GM18508 (cell line): Measurements from ENCODE around the gene DDIT4.
"Not testable (repeated sequence)": the region's sequence is repeated elsewhere in the genome, so short reads cannot be mapped to it uniquely, and the experiment has no call there.

Experiments used
- ATAC-seq: cut with Tn5 transposase; IDR thresholded peaks from one replicate; pipeline ENCODE4 v1.9.1; 2021; ENCODE audit warnings: moderate number of reproducible peaks; ENCODE audit not compliant: insufficient read depth, unreplicated experiment

The DDIT4 gene

DNA sequence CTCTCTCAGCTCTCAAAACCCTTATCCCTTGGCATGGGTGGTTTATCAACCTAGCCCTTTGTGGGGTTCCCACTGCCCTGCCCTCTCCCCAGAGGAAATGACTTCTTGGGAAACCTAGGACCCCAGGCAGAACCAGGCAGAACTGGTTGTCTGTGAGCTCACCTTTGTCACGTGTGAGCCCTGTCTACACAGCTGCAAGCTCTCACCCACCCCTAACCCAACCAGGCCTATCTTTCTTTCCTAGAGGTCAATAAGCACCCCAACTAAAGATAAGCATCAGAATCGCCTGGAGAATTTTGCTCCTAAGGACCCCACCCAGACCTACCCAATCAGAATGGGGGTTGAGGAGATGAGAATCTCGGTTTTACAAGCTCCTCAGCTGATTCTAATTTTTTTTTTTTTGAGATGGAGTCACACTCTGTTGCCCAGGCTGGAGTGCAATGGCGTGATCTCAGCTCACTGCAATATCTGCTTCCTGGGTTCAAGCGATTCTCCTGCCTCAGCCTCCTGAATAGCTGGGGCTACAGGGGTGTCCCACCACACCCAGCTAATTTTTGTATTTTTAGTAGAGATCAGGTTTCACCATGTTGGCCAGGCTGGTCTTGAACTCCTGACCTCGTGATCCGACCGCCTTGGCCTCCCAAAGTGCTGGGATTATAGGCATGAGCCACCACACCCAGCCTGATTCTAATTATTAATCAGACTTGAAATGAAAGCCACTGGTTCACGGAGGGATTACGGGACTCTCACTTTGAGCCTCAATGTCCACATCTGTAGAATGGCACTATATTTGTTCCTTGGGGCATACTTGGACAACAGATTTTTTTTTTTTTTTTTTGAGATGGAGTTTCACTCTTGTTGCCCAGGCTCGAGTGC, 7.5 kb upstream of the DDIT4 start:
- no peak for ATAC-seq

DNA sequence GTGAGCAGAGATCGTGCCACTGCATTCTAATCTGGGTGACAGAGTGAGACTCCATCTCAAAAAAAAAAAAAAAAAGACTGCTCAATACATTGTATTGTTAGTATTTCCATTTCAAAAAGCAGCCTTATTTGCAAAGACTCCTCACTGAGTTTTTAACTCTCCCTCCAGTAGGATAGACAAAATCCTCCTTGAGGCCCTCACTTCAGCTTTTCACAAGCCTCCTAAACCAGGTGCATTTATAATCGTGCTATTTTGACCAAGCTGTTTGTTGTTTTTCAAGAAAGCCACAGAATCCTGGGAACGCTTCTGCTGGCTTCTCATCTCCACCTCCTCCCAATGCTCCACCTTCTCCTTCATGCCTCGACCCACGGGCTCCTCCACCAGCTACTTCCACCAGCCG, 6.3 kb upstream of the DDIT4 start:
- ATAC-seq, result no peak

DNA sequence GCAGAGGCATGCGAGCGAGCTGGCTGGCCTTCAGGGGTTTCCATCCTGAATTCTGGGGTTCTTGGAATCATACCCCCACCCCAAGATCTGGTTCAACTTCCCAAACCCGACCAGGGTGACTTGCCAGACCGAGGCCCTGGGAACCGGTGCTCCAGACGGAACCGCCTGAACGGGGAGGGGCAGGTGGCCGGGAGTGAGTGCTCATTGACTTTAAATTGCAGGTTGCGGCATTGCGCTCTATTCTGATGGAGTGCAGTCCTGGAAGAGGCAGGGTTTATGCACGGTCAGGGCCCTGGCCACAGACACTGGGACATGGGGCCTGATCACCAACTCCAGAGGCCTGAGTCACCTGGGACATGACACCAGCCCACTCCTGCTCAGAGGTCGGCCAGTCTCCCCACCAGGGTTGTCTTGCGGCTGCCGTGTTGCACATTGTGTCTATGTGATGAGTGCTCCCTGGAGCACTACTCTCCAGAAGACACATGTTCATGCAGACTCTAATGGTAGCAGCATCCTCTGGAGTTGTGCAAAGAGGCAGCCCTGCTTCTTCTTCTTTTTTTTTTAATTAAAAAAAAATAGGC, 5.8 kb upstream of the DDIT4 start:
- no peak for ATAC-seq

- ATAC-seq, result not testable (repeated sequence)
Observed at GRCh38 chr10:72268475-72269200, 5.1 kb upstream of the DDIT4 start.

DNA sequence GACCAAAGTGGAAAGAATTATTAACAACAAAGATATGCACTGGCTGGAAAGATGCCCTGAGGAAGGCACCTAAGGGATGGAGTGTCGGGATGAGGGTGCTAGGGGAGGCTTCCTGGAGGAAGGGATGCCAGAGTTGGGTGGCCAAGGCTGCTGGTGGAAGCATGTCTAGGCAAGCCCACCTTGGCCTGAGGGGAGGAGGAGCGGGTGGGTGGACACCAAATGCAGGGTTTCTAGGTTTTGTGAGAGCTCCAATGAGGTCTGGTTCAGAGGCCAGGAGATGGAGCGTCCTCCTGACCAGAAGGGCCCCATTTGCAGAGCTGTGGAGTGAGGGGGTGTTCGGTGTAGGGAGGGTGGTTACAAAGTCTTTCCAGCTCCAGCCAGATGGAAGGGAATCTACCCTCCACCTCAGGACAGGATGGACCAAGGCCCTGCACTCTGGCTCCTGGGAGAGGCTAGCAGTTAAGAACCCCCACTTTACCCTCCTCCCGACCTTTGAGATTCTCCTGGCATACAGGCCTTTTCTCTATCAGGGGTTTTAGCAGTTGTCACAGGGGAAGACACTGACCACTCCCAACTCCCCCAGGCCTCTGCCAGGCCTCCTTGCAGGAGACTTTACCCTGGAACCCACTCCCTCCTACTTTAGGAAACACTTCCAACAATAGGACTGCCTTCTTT, 3.0 kb upstream of the DDIT4 start:
- no peak for ATAC-seq

DNA sequence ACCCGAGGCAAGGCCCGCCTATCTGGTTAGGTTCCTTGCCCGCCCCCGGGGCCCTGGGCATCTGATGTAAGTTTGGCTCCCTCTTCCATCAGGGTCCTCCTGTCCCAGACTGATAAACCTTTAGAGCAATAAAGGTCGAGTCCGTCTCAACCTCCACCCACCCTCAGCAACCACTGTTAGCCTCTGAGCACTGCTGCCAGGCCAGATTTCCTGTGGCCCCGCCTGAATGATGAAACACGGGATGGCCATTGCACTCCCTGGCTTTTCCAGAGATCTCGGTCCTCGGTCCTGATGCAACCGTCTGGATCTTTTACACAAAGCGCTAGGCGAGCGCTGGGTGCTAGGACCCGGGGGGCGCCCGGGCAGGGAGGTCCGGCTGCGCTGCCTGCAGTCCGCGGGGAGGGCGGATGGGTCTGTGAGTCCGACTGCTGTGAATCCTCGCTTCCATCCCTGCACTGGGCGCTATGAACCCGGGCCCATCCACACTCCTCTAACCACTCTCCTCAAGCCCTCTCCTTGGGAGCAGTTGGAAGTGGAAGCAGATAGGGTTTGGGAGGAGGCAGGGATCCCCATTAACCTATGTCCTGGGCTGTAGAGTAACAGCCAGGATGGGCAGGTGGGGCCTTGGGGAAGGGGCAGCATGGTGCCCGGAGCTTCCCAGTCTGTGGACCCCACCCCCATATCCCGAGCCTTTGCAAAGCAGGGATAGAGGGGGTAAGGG, 875 bp upstream of the DDIT4 start:
- ATAC-seq, result no peak

- ATAC-seq, result no peak
Observed at GRCh38 chr10:72274213-72274729, 547 bp downstream of the DDIT4 start.

- ATAC-seq, result no peak
Observed at GRCh38 chr10:72274730-72275350, 1.1 kb downstream of the DDIT4 start.

DNA sequence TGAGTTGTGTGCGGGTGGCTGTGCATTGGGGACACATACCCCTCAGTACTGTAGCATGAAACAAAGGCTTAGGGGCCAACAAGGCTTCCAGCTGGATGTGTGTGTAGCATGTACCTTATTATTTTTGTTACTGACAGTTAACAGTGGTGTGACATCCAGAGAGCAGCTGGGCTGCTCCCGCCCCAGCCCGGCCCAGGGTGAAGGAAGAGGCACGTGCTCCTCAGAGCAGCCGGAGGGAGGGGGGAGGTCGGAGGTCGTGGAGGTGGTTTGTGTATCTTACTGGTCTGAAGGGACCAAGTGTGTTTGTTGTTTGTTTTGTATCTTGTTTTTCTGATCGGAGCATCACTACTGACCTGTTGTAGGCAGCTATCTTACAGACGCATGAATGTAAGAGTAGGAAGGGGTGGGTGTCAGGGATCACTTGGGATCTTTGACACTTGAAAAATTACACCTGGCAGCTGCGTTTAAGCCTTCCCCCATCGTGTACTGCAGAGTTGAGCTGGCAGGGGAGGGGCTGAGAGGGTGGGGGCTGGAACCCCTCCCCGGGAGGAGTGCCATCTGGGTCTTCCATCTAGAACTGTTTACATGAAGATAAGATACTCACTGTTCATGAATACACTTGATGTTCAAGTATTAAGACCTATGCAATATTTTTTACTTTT, 1.8 kb downstream of the DDIT4 start:
- ATAC-seq, result no peak

DNA sequence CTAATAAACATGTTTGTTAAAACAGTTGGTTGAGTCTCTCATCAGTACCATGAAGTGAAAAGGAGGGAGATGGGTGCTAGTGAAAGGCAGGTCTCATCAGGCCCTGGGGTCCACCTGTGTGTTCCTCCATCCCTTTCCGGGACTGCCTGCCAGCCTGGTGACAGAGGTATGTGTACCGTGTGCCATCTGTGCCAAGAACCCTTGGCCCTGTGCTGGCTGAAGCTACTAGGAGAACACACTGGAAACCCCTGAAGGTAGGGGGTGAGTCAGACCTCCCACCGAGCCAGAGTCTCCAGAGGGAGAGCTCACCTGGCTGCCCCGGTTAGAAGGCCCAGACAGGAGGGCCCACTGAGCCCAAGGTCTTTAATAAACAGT, 2.3 kb downstream of the DDIT4 start:
- ATAC-seq, result no peak

- ATAC-seq, result no peak
Observed at GRCh38 chr10:72276421-72277339, 3.0 kb downstream of the DDIT4 start.

DNA sequence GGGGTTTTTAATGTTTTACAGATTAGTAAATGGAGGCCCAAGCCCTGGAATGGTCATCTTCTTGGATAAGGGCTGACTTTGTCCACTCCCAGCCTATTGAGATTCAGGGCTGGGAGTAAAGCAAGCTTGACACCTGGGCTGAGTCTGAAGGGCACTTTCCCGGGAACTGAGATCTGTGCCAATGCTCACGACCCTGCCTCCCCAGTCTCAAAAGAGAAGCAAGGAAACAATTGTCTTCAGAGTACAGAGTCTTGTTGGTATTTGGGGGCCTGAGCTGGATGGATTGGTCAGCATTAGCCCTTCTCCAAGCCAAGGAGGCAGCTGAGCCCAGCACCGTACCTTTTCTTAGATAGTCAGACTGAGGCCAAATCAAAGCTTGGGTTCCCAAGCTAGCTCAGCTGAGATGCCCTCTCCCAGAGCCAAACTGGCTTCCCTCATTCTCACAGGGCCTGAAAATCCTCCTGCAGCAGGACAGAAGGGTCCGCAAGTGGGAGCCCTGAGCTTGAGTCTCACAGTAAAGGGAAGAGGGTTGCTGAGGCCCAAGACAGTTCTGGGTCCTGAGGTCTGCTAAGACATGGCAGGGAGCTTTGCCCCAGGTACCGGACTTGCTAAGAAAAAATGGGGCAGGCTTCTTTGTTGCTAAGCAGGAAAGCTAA, 3.7 kb downstream of the DDIT4 start:
- ATAC-seq, result no peak

DNA sequence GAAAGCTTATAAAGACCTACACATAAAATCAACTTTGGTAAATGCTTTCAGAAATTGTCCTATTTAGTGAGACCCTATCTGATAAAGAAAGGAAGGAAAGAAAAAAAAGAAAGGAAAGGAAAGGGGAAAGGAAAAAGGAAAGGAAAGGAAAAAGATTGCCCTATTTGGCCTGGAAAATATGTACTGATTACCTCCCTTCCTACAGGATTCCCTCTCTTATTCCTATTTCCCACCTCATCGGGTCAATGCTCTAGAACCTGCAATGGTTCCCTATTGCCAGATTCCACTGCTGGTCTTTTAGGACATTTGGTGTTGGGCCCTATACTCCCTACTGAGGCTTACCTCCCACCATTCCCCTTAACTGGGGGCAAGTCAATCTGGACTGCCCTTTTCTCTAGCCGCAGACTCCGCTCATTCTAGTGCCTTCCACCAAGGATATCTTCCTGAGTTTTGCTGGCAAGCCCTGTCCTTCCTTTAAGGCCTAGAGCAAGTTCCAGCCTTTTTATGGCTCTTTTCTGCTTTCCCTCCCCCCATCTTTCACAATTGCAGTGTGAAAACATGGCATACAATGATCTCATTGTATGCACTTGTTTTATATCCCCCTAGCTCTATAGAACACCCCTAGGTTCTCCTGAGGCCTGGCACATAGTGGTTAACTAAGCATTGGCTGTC, 4.4 kb downstream of the DDIT4 start:
- no peak for ATAC-seq

DNA sequence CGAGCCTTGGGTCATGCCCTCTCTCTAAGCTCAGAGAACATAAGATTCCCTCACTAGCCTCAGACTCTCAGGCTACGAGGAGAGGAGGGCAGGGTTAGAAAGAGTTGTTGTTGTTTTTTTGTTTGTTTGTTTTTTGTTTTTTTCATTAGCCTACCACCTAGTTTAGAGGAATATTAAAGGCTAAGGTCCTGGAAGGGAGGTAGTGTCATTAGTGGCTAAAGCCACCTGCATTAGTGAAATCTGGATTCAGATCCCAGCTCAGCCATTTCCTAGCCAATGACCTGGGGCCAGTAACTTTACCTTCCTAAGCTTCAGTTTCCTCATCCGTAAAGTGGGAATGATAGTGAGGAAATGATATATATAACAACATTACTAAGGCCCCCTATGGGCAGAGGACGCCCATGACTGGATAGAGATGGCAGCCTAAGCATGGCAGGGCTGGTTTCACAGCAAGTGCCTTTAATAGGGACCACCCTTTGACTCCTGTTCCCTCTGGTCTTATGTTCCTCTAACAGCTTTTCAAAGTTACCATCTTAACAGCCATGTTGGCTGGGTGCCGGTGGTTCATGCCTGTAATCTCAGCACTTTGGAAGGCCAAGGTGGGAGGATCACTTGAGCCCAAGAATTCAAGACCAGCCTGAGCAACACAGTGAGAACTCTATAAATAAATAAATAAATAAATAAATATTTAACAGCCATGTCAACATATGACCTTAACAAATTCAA, 5.1 kb downstream of the DDIT4 start:
- no peak for ATAC-seq

DNA sequence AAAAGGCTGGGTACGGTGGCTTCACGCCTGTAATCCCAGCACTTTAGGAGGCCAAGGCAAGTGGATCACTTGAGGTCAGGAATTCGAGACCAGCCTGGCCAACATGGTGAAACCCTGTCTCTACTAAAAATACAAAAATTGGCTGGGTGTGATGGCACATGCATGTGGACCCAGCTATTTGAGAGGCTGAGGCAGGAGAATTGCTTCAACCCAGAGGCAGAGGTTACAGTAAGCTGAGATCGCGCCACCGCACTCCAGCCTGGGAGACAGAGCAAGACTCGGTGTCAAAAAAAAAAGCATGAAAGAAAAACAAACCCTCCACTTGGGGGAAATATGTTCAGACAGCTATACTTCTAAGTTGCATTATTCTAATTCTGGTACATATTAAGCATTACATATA, 5.9 kb downstream of the DDIT4 start:
- not testable (repeated sequence) for ATAC-seq

DNA sequence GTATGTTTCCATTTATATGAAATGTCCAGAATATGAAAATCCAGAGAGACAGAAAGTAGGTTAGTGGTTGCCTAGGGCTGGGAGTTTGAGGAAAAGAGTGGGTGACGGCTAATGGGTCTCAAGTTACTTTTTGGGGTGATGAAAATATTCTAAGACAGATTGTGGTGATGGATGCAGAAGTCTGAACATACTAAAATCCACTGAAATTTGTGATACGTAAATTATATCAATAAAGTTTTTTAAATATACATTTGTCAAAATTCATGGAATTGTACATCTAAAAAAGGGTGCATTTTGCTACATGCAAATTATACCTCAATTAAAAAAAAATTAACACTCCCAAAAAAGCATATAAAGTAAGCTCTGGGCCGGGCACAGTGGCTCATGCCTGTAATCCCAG, 9.4 kb downstream of the DDIT4 start:
- no peak for ATAC-seq
